Activated CD4-positive, alpha-beta T cell treated with anti-CD3 and anti-CD28 coated beads, Interleukin-10, Interleukin-2, amounts not matched to agents 100 ng/mL and 50 ng/mL, durations not matched to agents 16 hours and 8 hours (primary cell): ENCODE results near the gene PRF1.

Experiments used
- DNase-seq: peaks from one replicate; pipeline ENCODE4 v3.0.0-alpha.2; 2020

The PRF1 gene

DNA sequence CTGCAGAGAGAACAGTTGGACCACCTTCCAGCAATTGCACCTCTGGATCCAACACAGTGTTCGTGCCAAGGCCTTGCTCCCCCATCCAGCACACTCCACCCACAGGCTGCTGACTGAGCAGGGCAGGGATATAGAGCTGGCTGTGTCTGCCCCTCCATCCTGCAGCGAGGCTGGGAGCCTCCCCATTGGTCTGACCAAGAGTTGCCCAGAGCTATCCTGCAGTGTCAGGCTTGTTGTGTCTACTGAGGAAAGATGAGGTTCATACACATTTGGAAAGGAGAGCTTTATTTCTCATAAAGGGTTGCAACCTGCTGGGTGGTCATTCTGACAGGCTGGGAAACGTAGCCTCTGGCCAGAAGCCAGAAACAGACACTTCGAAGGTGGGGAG is 27.1 kb downstream of the PRF1 start:
- no peak for DNase-seq

GRCh38 chr10:70573599-70574506 is 28.7 kb downstream of the PRF1 start:
- DNase-seq = no peak

GRCh38 chr10:70571636-70572439 is 30.7 kb downstream of the PRF1 start:
- DNase-seq = no peak

GRCh38 chr10:70571236-70571635 is 31.3 kb downstream of the PRF1 start:
- DNase-seq = no peak

DNA sequence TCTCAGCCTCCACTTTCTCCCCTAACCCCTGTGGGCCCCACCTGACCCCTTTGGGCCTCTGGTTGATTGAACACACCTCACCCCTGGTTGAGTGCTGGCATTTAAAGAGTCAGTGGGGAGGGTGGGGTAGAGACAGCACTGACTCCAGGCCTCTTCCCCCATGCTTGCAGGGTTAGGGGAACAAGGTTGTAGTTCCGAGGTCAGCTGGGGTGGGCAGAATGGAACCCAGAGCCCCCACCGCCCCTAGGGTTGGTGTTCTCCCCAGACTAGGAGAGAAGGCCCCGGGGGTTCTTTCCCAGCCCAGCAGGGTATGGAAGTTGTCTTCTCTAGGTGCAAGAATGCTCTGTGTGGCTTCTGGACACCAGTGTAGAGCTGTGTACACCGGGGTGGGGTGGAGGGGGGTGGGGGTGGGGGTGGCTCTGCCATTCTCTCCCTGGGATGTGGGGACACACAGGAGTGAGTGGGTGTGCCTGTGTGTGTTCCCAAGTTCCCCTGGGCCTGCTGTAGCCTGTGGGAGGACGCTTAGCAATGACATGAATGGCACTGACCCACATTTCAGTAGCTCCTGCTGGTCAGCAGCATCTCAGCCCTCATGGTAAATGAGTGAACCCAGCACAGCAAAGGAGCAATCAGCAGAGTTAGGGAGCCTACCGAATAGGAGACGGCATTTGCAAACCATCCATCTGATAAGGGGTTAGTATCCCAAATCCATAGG is 33.6 kb downstream of the PRF1 start:
- no peak for DNase-seq

GRCh38 chr10:70568113-70568512 is 34.4 kb downstream of the PRF1 start:
- DNase-seq = no peak

- DNase-seq = no peak
Observed at GRCh38 chr10:70567603-70568002, 34.9 kb downstream of the PRF1 start.

DNA sequence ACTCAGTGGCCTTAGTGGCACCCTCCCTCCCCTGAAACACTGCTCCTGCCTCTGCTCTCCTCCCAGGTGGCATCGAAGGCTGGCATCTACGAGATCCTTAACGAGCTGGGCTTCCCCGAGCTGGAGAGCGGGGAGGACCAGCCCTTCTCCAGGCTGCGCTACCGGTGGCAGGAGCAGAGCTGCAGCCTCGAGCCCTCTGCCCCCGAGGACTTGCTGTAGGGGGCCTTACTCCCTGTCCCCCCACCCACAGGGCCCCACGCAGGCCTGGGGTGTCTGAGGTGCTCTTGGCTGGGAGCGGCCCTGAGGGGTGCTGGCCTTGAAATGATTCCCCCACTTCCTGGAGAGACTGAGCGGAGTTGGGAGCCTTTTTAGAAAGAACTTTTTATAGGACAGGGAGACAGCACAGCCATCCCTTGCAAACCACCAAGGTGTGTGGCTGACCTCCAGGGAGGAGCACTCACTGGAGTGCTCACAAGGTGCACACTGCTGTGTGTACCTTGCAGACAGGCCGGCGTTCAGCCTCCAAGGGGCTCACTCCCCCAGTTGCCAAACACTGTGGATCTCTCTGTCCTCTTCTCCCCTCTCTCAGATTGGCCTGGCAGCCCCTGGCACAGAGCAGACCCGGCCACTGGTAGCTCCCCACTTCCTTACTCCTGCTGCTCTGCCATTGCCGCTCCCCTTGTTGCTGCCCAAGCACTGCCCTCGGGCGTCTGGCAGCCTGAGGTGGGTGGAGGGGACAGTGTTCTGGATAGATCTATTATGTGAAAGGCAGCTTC is 35.8 kb downstream of the PRF1 start:
- DNase-seq = no peak

- DNase-seq = no peak
Observed at GRCh38 chr10:70565556-70566514, 36.7 kb downstream of the PRF1 start.

DNA sequence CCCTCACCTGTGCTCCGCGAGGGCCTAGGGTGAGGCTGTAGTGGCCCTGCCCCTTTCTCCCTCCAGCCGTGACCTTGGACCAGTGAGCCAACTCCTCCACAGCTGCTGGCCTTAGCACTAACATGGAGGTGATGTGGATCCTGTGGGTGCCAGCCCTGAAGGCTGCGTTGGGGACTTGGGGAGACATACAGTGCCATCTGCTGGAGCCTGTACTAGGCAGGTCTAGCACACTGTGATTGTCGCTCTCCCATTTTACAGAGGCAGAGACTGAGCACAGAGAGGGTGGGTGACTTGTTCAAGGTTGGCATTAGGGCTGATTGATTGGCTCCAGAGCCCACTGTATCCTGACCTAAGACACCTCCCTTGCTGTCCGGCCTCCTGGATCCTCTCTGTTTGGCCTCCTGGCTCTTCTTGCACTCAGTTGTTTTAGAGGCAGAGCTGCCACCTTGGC is 37.6 kb downstream of the PRF1 start:
- DNase-seq = no peak

GRCh38 chr10:70564113-70564725 is 38.3 kb downstream of the PRF1 start:
- DNase-seq = no peak

GRCh38 chr10:70563230-70563629 is 39.3 kb downstream of the PRF1 start:
- DNase-seq = no peak

- no peak for DNase-seq
Observed at GRCh38 chr10:70562036-70562755, 40.3 kb downstream of the PRF1 start.

DNA sequence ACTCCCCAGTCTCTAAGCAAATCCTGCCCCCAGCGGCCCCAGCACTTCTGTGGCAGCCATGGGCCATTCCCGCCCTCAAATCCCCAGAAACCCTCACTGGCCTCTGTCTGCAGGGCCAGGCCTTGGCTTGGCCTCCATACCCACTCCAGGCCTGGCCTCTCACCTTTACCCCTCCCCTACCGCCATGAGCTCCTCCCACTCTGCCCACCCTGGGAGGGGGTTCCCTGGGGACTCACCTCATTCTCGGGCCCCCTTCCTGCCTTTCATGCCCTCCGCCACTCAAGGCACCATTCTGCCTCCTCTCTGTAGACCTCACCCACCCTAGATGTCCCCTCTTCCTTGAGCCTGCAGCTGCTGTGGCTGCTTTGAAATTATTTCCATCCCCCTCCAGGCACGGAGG is 41.0 kb downstream of the PRF1 start:
- DNase-seq = no peak

DNA sequence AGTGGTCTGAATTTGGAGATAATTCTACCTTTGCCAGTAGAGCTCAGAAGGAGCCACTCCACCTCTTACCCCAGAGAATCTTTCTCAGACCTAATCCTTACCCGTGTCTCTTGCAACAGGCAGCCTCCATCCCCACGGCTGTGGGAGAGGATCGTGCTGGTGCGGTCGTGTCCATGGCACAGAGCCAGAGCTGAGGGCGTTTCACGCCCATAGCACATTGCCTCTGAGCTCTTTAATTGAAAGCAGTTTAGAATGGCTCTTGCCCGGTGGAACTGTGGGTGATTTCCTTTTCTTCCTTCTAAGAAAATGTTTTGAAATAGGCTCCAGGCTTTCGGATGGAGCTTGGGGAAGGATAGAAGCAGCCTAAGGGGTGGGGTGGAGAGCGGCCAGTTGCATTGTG is 41.5 kb downstream of the PRF1 start:
- DNase-seq = no peak

DNA sequence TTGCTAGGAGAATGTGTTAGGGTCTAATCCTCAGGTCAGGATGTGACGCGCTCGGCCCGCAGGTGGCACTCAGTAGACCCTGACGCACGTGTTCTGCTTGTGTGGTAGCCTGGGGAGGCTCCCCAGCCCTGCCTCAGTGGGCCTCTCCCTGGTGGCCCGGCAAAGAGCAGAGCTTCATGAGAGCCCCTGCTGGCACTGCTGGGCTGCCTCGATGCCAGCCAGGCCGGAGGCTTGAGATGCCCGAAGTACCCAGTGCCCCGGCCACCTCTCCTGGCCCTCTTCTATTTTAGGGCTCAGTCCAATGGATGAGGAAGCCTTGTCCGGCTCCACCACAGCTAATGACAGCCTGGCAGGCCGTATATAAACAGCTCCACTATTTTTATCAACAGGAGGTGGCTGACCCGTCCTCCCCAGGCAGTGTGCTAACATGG is 42.0 kb downstream of the PRF1 start:
- no peak for DNase-seq

GRCh38 chr10:70559861-70560260 is 42.7 kb downstream of the PRF1 start:
- no peak for DNase-seq

GRCh38 chr10:70558871-70559810 is 43.4 kb downstream of the PRF1 start:
- DNase-seq = peak; percentile 77

DNA sequence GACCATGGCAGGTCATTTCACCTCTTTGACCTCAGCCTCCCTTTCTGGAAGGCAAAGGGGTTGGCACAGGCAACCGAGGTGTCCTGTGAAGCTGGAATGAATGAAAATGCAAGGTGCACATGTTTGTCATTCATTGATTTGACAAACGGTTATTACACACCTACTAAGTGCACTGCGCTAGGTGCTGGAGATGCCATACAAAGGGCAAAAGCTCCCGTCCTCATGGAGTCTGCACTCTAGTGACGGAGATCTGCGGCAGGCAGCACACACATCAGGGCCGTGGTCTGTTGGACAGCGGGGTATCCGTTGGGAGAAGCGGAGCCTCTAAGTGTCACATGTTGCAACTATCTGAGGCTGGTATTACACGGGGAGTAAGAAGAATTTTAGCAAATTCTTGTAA is 44.2 kb downstream of the PRF1 start:
- DNase-seq = no peak
